Endothelial cell of umbilical vein (primary cell): Measurements from ENCODE around the gene ARHGEF11. TPM values are rescaled to one million over a fixed set of nuclear protein-coding genes. Genes with fewer than 3 reads are reported as not detected.

ENCODE experiments used
- BruUV-seq: library from RNA; stranded (reverse); fragments of 400-500 nt; replicated peaks from 2 replicates; lab custom pipeline; 2021; lab: Mats Ljungman, UMichigan
- CTCF ChIA-PET: fragments of 300-600, 350-600 bp; sonication (Branson Sonifier 250); formaldehyde crosslinking; loops from one replicate; lab custom pipeline; 2021; ENCODE audit warnings: antibody characterized with exemption, inconsistent platforms; lab: Charles Lee
- POLR2A ChIA-PET: fragments of 300-600, 350-600 bp; sonication (Branson Sonifier 250); formaldehyde crosslinking; loops from one replicate; lab custom pipeline; 2021; ENCODE audit warnings: antibody characterized with exemption, inconsistent platforms; lab: Charles Lee
- DNase-seq: peaks from one replicate; pipeline ENCODE4 v3.0.0-alpha.2; 2011; ENCODE audit warnings: low read depth, low spot score
- FAIRE-seq: peaks from 2 replicates; lab custom pipeline; 2011; peaks lifted over from hg19 to GRCh38; lab: Jason Lieb, UNC
- H2AFZ ChIP-seq: 2 replicates; pipeline ENCODE4 v1.6.0; 2012; ENCODE audit warnings: low read depth, low read length, control low read depth, inconsistent platforms
- H3K27ac ChIP-seq: 2 replicates; pipeline ENCODE4 v1.5.1; 2011; ENCODE audit warnings: low read depth, mild to moderate bottlenecking, control low read depth, low read length, moderate library complexity; ENCODE audit not compliant: insufficient read depth
- H3K27me3 ChIP-seq, 2 experiments: 2 replicates each; pipeline versions ENCODE4 v1.6.0 to v1.6.1; 2011; ENCODE audit warnings: low read length in 2 of 2, mixed read lengths in 1 of 2; ENCODE audit not compliant: control insufficient read depth in 2 of 2, insufficient read depth in 2 of 2
- H3K36me3 ChIP-seq, 2 experiments: 2 replicates in 1 of 2; 3 replicates in 1 of 2; pipeline ENCODE4 v1.5.1; 2011; ENCODE audit warnings: low read length in 2 of 2, mild to moderate bottlenecking in 1 of 2, moderate library complexity in 1 of 2; ENCODE audit not compliant: control insufficient read depth in 2 of 2, insufficient read depth in 2 of 2; ENCODE audit errors: extremely low read depth in 1 of 2
- H3K4me1 ChIP-seq: 3 replicates; pipeline ENCODE4 v1.5.1; 2011; ENCODE audit warnings: mild to moderate bottlenecking, low read length; ENCODE audit not compliant: control insufficient read depth, insufficient read depth; ENCODE audit errors: extremely low read depth
- H3K4me2 ChIP-seq: 2 replicates; pipeline ENCODE4 v1.6.1; 2011; ENCODE audit warnings: low read length, control low read depth, mixed read lengths; ENCODE audit not compliant: insufficient read depth
- H3K4me3 ChIP-seq, 3 experiments: fragments of 200-600 bp in 1 of 3; sonication (generic), shearing (Covaris generic) in 1 of 3; replicated peaks in 1 of 3; 2 replicates each; pipeline ENCODE4 v1.5.1; 2011 to 2016; ENCODE audit warnings: control low read depth in 3 of 3, low read length in 3 of 3, mild to moderate bottlenecking in 2 of 3, inconsistent platforms in 1 of 3, low read depth in 1 of 3, moderate library complexity in 1 of 3; ENCODE audit not compliant: insufficient read depth in 1 of 3
- H3K79me2 ChIP-seq: 2 replicates; pipeline ENCODE4 v1.6.0; 2012; ENCODE audit warnings: low read length, inconsistent platforms; ENCODE audit not compliant: control insufficient read depth, insufficient read depth
- H3K9ac ChIP-seq: replicated peaks from 2 replicates; pipeline ENCODE3; 2011; ENCODE audit warnings: low read length, control low read depth; ENCODE audit not compliant: insufficient read depth; ENCODE audit errors: extremely low read depth
- H3K9me1 ChIP-seq: replicated peaks from 3 replicates; pipeline ENCODE4 v1.6.0; 2011; ENCODE audit warnings: mild to moderate bottlenecking, low read length; ENCODE audit not compliant: control insufficient read depth, insufficient read depth; ENCODE audit errors: extremely low read depth
- H3K9me3 ChIP-seq: replicated peaks from 2 replicates; pipeline ENCODE4 v1.5.1; 2012; ENCODE audit warnings: low read length, inconsistent platforms; ENCODE audit not compliant: control insufficient read depth, insufficient read depth
- H4K20me1 ChIP-seq: replicated peaks from 2 replicates; pipeline ENCODE3; 2011; ENCODE audit warnings: mild to moderate bottlenecking, low read length; ENCODE audit not compliant: control insufficient read depth, insufficient read depth; ENCODE audit errors: extremely low read depth
- CTCF ChIP-seq, 2 donors: IDR thresholded peaks; 1 replicate in 1 of 2; 2 replicates in 1 of 2; pipeline ENCODE4 v1.5.1; 2011; ENCODE audit warnings: low read length in 2 of 2, mild to moderate bottlenecking in 2 of 2, moderate library complexity in 2 of 2, control low read depth in 1 of 2, inconsistent platforms in 1 of 2, low read depth in 1 of 2; ENCODE audit not compliant: insufficient read depth in 1 of 2; ENCODE audit errors: extremely low read depth in 1 of 2
- EZH2 ChIP-seq: IDR thresholded peaks from 2 replicates; pipeline ENCODE4 v1.6.1; 2012; ENCODE audit warnings: borderline replicate concordance, low read depth, mild to moderate bottlenecking, moderate library complexity, low read length, inconsistent platforms; ENCODE audit not compliant: severe bottlenecking
- FOS ChIP-seq: IDR thresholded peaks from 2 replicates; pipeline ENCODE4 v1.6.1; 2011; ENCODE audit warnings: mild to moderate bottlenecking, low read length, moderate library complexity, borderline replicate concordance; ENCODE audit not compliant: insufficient read depth
- GATA2 ChIP-seq: IDR thresholded peaks from 2 replicates; pipeline ENCODE4 v1.7.0; 2011; ENCODE audit warnings: low read depth, mild to moderate bottlenecking, moderate library complexity, mixed read lengths, low read length; ENCODE audit not compliant: insufficient read length, insufficient read depth
- JUN ChIP-seq: IDR thresholded peaks from 2 replicates; pipeline ENCODE4 v1.6.1; 2011; ENCODE audit warnings: borderline replicate concordance, low read depth; ENCODE audit not compliant: insufficient read length, insufficient read depth
- MYC ChIP-seq: IDR thresholded peaks from one replicate; pipeline ENCODE4 v1.6.1; 2011; ENCODE audit warnings: mild to moderate bottlenecking, low read depth, low read length
- POLR2A ChIP-seq: IDR thresholded peaks from 2 replicates; pipeline ENCODE4 v1.6.1; 2012; ENCODE audit warnings: low read depth, mild to moderate bottlenecking, control low read depth, low read length
- POLR2AphosphoS5 ChIP-seq: IDR thresholded peaks from 2 replicates; pipeline ENCODE4 v1.6.1; 2012; ENCODE audit warnings: low read depth, mild to moderate bottlenecking, control low read depth, low read length, moderate library complexity; ENCODE audit not compliant: insufficient read depth
- dilution Hi-C: fragments of 300-500 bp; cut with MboI; formaldehyde crosslinking; loops from one replicate; pipeline ENCODE4 v1.15.0; 2019; ENCODE audit warnings: low sequenced_read_pairs; ENCODE audit not compliant: extremely low pct_ligation_motif_present
- intact Hi-C: fragments of 100-400 bp; cut with micrococcal nuclease; formaldehyde crosslinking; loops from one replicate; pipeline ENCODE4 v1.10.0; 2022
- polyA plus RNA-seq, 4 experiments: library from polyadenylated mRNA; depleted of rRNA in 3 of 4; stranded (reverse) in 3 of 4; unstranded in 1 of 4; fragments of >200 nt; gene quantifications; 2 replicates each; pipeline versions ENCODE4 v1.2.1 to v1.2.3, GENCODE V29; 2011 to 2012; ENCODE audit warnings: missing spikeins in 1 of 4
- total RNA-seq: library from RNA; stranded (reverse); gene quantifications from 2 replicates; pipeline ENCODE4 v1.2.3, GENCODE V29; 2021
- TF ChIP-seq, protein P1 (sequence below): IDR thresholded peaks from 2 replicates; pipeline ENCODE4 v1.6.1; 2011; ENCODE audit not compliant: insufficient read depth, insufficient read length

The ARHGEF11 gene
- total and polyA plus RNA-seq, 2 donors (not counting 3 experiments of a cell fraction or from before 2014, with no cell fraction given) = 18.2 to 28.0 TPM

DNA sequence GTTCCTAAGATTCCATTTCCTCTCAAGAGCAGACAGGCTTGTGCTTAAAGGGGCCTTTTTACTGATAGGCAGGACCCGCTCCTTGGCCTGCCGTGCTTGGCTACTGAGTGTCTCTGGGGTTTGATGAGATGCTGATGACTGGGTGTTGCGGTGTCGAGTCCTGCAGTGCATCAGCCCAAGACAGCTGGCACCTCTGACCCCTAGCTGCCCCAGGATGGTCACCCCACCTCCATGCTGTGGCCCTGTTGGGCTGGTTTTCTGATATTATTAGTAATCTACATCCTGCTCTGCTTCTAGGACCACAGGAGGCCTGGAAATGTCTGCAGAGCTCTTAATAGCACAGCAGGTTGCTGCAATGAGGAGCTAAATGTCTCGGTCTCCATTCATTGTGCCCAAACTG is 96.4 kb downstream of the ARHGEF11 start:
- Histone ChIP-seq H4K20me1 (no peaks in the 10 kb centered on the region), H3K79me2 (no peaks in the 10 kb centered on the region), H3K4me2 (no peak overlapping the region), H3K4me3 (no peak overlapping the region), H3K9me1 (no peaks in the 10 kb centered on the region), H3K9me3 (no peaks in the 10 kb centered on the region), H3K9ac (no peak overlapping the region), H3K27me3 (no peaks in the 10 kb centered on the region), H3K4me1 (no peaks in the 10 kb centered on the region), H3K27ac (no peak overlapping the region), H2AFZ (no peak overlapping the region), H3K36me3 (peaks cover 13 to 43% of the 10 kb centered on the region in 2 experiments)
- TF ChIP-seq FOS (no peak), POLR2A (no peak), GATA2 (no peak), JUN (no peak), POLR2AphosphoS5 (no peak), EZH2 (no peak), MYC (no peak), CTCF (IDR thresholded peaks at IDR 0.05; ENCODE audit: extremely low read depth in 1 of 2, insufficient read depth in 1 of 2, low read depth in 1 of 2, low read length in 2 of 2) (no peak)
- TF ChIP-seq, protein P1, sequence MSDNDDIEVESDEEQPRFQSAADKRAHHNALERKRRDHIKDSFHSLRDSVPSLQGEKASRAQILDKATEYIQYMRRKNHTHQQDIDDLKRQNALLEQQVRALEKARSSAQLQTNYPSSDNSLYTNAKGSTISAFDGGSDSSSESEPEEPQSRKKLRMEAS = no peak
- POLR2A ChIA-PET = no interaction called here
- DNase-seq (no peak), FAIRE-seq (no peak)
- CTCF ChIA-PET = interaction anchor here (0.7 to 3.4 kb wide), 7 partner anchors 9 to 189 kb away, joined by 3 to 22 read pairs (median 4); partner anchors contain the start of gene ETV3
- no TSS peak for BruUV-seq
- dilution Hi-C loops = no loop called here
- intact Hi-C loops = no loop called here
